HepG2 (cell line): ENCODE results near the gene CAMK2N2. TPM values are rescaled to one million over a fixed set of nuclear protein-coding genes. Genes with fewer than 3 reads are reported as not detected.
A peak's percentile ranks its signal among the peaks of the same experiment; 100 is the strongest.

Experiments used
- ATAC-seq: fragments of 200-7000 bp; cut with Tn5 transposase; 3 replicates; pipeline ENCODE4 v1.9.1; 2020; ENCODE audit warnings: mild to moderate bottlenecking, moderate library complexity
- BruUV-seq: library from RNA; stranded (reverse); fragments of 400-500 nt; replicated peaks from 2 replicates; lab custom pipeline; 2021; lab: Mats Ljungman, UMichigan
- CTCF ChIA-PET: fragments of 300-600 bp; formaldehyde crosslinking; extraction: SDS; loops from one replicate; lab custom pipeline; 2021; ENCODE audit warnings: low total read pairs, inconsistent platforms, low intra/inter-chr PET ratio; lab: Yijun Ruan, JAX
- POLR2A ChIA-PET: fragments of 350-600 bp; sonication (Branson Sonifier 250); formaldehyde crosslinking; loops from one replicate; lab custom pipeline; 2020; ENCODE audit warnings: antibody characterized with exemption, inconsistent platforms; lab: Yijun Ruan, JAX
- DNase-seq: peaks from one replicate; pipeline ENCODE4 v3.0.0-alpha.2; 2015; ENCODE audit warnings: low spot score
- FAIRE-seq: peaks from 3 replicates; lab custom pipeline; 2011; peaks lifted over from hg19 to GRCh38; lab: Jason Lieb, UNC
- H2AFZ ChIP-seq: one replicate; pipeline ENCODE4 v1.6.1; 2011; ENCODE audit warnings: low read length, inconsistent platforms
- H3K27ac ChIP-seq: fragments of 300-600 bp; 3 replicates; pipeline ENCODE4 v1.8.0; 2011; ENCODE audit warnings: mixed run types, mild to moderate bottlenecking, mixed read lengths, low read length, inconsistent platforms; ENCODE audit not compliant: insufficient read depth; ENCODE audit errors: extremely low read length
- H3K27me3 ChIP-seq, 2 experiments: fragments of 200-600 bp in 1 of 2; 2 replicates in 1 of 2; 3 replicates in 1 of 2; pipeline versions ENCODE4 v1.6.0 to v1.8.0; 2011; ENCODE audit warnings: low read length in 2 of 2, mild to moderate bottlenecking in 2 of 2, moderate library complexity in 2 of 2, inconsistent platforms in 1 of 2; ENCODE audit not compliant: insufficient read depth in 2 of 2, control insufficient read depth in 1 of 2
- H3K36me3 ChIP-seq, 2 experiments: fragments of 200-600 bp in 1 of 2; replicated peaks in 1 of 2; 2 replicates in 1 of 2; 3 replicates in 1 of 2; pipeline versions ENCODE4 v1.5.1 to v1.8.0; 2011; ENCODE audit warnings: low read length in 2 of 2, inconsistent platforms in 1 of 2; ENCODE audit not compliant: insufficient read depth in 2 of 2, control insufficient read depth in 1 of 2
- H3K4me1 ChIP-seq: 2 replicates; pipeline ENCODE4 v1.5.1; 2012; ENCODE audit warnings: low read length, inconsistent platforms; ENCODE audit not compliant: insufficient read depth
- H3K4me2 ChIP-seq: 2 replicates; pipeline ENCODE4 v1.6.0; 2011; ENCODE audit warnings: low read depth, low read length, inconsistent platforms
- H3K4me3 ChIP-seq, 3 experiments: fragments of 200-600 bp in 1 of 3; sonication (generic), shearing (Covaris generic) in 1 of 3; replicated peaks in 1 of 3; 2 replicates each; pipeline ENCODE4 v1.5.1; 2011 to 2016; ENCODE audit warnings: low read length in 3 of 3, inconsistent platforms in 2 of 3, low read depth in 2 of 3, mild to moderate bottlenecking in 2 of 3, control low read depth in 1 of 3, mixed read lengths in 1 of 3; ENCODE audit not compliant: insufficient read depth in 1 of 3
- H3K79me2 ChIP-seq: one replicate; pipeline ENCODE4 v1.6.1; 2011; ENCODE audit warnings: low read length, inconsistent platforms; ENCODE audit not compliant: insufficient read depth
- H3K9ac ChIP-seq: 2 replicates; pipeline ENCODE4 v1.6.0; 2011; ENCODE audit warnings: mild to moderate bottlenecking, low read depth, low read length, inconsistent platforms; ENCODE audit not compliant: insufficient read depth
- H3K9me3 ChIP-seq: 2 replicates; pipeline ENCODE4 v1.5.1; 2012; ENCODE audit warnings: mild to moderate bottlenecking, low read length
- H4K20me1 ChIP-seq: 2 replicates; pipeline ENCODE4 v1.6.0; 2011; ENCODE audit warnings: inconsistent platforms, mild to moderate bottlenecking, low read length, moderate library complexity; ENCODE audit not compliant: insufficient read depth
- CHCHD3 ChIP-seq: sonication (generic); formaldehyde crosslinking; IDR thresholded peaks from 2 replicates; pipeline ENCODE4 v1.8.0; 2022; ENCODE audit warnings: mild to moderate bottlenecking, missing genetic modification reagents, moderate library complexity
- HMG20A ChIP-seq: IDR thresholded peaks from 2 replicates; pipeline ENCODE4 v1.6.1; 2016; ENCODE audit warnings: borderline replicate concordance
- HMG20B ChIP-seq: conservative IDR thresholded peaks from 2 replicates; pipeline ENCODE4 v1.6.1; 2016; ENCODE audit warnings: missing genetic modification reagents, missing compliant biosample characterization
- HNF4G ChIP-seq, 2 experiments: sonication (generic) in 1 of 2; formaldehyde crosslinking in 1 of 2; IDR thresholded peaks; 2 replicates each; pipeline versions ENCODE4 v1.4.0 to v1.6.1; 2011 to 2020; ENCODE audit warnings: borderline replicate concordance in 2 of 2, low read depth in 2 of 2, mild to moderate bottlenecking in 2 of 2, low read length in 1 of 2, missing genetic modification reagents in 1 of 2, moderate library complexity in 1 of 2
- MATR3 ChIP-seq: sonication (generic); formaldehyde crosslinking; IDR thresholded peaks from 2 replicates; pipeline ENCODE4 v1.4.0; 2020; ENCODE audit warnings: missing genetic modification reagents
- NCOA1 ChIP-seq: sonication (generic); formaldehyde crosslinking; IDR thresholded peaks from 2 replicates; pipeline ENCODE4 v1.9.0; 2021; ENCODE audit warnings: missing genetic modification reagents
- NFIC ChIP-seq: IDR thresholded peaks from 2 replicates; pipeline ENCODE4 v1.6.1; 2012; ENCODE audit warnings: mild to moderate bottlenecking, low read length, inconsistent platforms
- POLR2G ChIP-seq: fragments of 200-400 bp; formaldehyde crosslinking; IDR thresholded peaks from 2 replicates; pipeline ENCODE4 v1.6.1; 2018; ENCODE audit warnings: mild to moderate bottlenecking, low read depth, low read length, moderate library complexity
- RXRA ChIP-seq: sonication (generic); formaldehyde crosslinking; IDR thresholded peaks from 2 replicates; pipeline ENCODE4 v1.5.1; 2020; ENCODE audit warnings: missing genetic modification reagents
- SIX4 ChIP-seq: sonication (generic); formaldehyde crosslinking; IDR thresholded peaks from 2 replicates; pipeline ENCODE4 v1.4.0; 2020; ENCODE audit warnings: missing genetic modification reagents
- SP1 ChIP-seq, 2 experiments: fragments of 450-650 bp in 1 of 2; sonication (generic) in 1 of 2; formaldehyde crosslinking in 1 of 2; IDR thresholded peaks; 2 replicates each; pipeline versions ENCODE4 v1.4.0 to v1.6.1; 2016 to 2020; ENCODE audit warnings: missing genetic modification reagents in 1 of 2
- STAG1 ChIP-seq: sonication (generic); formaldehyde crosslinking; IDR thresholded peaks from 2 replicates; pipeline ENCODE4 v1.4.0; 2020; ENCODE audit warnings: missing genetic modification reagents
- ZNF772 ChIP-seq: sonication (generic); formaldehyde crosslinking; IDR thresholded peaks from 2 replicates; pipeline ENCODE4 v1.5.0; 2020; ENCODE audit warnings: mild to moderate bottlenecking, missing genetic modification reagents
- WGBS: methylation state at CpG from one replicate; pipeline ENCODE4 v1.1.6; 2017; ENCODE audit warnings: low lambda C conversion rate; 5-methylcytosine and 5-hydroxymethylcytosine counted together
- in situ Hi-C: cut with HindIII; loops from 2 replicates; pipeline ENCODE4 v1.10.0; 2017; ENCODE audit warnings: low pct_unique_long_range_greater_than_20kb; ENCODE audit not compliant: extremely low pct_ligation_motif_present
- intact Hi-C: fragments of 100-400 bp; cut with micrococcal nuclease; formaldehyde crosslinking; loops from one replicate; pipeline ENCODE4 v1.10.0; 2022; ENCODE audit not compliant: unreplicated experiment
- polyA plus RNA-seq, 8 experiments: library from polyadenylated mRNA; depleted of rRNA in 3 of 8; stranded (reverse) in 7 of 8; unstranded in 1 of 8; fragments of >200 nt; fragmentation: Illumina TruSeq in 4 of 8; extraction: Trizol in 4 of 8; gene quantifications; 2 replicates each; pipeline versions ENCODE4 v1.2.1 to v1.2.3, GENCODE V29; 2011 to 2016; ENCODE audit warnings: low read depth in 4 of 8, missing spikeins in 1 of 8, mixed read lengths in 1 of 8; ENCODE audit not compliant: insufficient read depth in 1 of 8
- total RNA-seq, 5 experiments: library from RNA; depleted of rRNA; stranded (reverse); fragments of >200 nt; fragmentation: Illumina TruSeq; extraction: Trizol; gene quantifications; 2 replicates each; pipeline ENCODE4 v1.2.3, GENCODE V29; 2016; ENCODE audit warnings: low read depth in 1 of 5
- TF ChIP-seq, protein P1 (sequence below): sonication (generic); formaldehyde crosslinking; IDR thresholded peaks from 2 replicates; pipeline ENCODE4 v1.4.0; 2020; ENCODE audit warnings: missing genetic modification reagents
- TF ChIP-seq, protein P2 (sequence below): sonication (generic); formaldehyde crosslinking; IDR thresholded peaks from 2 replicates; pipeline ENCODE4 v1.4.0; 2020; ENCODE audit warnings: missing genetic modification reagents
- TF ChIP-seq, protein P3 (sequence below): sonication (generic); formaldehyde crosslinking; IDR thresholded peaks from 2 replicates; pipeline ENCODE4 v1.8.0; 2022; ENCODE audit warnings: mild to moderate bottlenecking, missing genetic modification reagents
- TF ChIP-seq, protein P4 (sequence below): sonication (generic); formaldehyde crosslinking; IDR thresholded peaks from 2 replicates; pipeline ENCODE4 v1.5.0; 2020; ENCODE audit warnings: mild to moderate bottlenecking, missing genetic modification reagents

The CAMK2N2 gene
- total and polyA plus RNA-seq, 2 of the 13 experiments (the other 11 are each of a cell fraction or from before 2014, with no cell fraction given) = 0.12 to 0.27 TPM

DNA sequence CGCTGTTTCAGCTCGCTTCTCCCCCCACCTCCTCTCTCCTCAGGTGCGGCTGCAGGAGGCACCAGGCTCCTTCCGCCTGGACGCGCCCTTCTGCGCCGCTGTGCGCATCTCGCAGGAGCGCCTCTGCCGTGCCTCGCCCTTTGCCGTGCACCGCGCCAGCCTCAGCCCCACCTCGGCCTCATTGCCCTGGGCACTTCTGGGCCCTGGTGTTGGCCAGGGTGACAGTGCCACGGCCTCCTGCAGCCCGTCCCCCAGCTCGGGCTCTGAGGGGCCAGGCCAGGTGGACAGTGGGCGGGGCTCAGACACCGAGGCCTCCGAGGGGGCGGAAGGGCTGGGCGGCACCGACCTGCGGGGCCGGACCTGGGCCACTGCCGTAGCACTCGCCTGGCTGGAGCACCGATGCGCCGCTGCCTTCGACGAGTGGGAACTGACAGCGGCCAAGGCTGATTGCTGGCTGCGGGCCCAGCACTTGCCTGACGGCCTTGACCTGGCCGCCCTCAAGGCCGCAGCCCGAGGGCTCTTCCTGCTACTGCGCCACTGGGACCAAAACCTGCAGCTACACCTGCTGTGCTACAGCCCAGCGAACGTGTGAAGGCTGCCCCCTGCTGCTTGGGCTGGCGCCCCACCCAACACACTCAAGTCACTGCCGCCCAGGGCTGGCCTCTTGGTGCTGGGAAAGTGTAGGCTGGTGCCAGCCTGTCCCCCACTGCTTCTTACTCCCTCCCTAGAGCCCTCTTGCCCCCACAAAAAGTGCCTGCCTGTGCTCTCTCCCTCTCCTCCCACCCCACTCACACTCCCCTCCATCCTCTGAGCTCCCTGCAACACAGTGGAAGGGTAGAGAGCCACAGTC, 19.7 kb downstream of the CAMK2N2 start:
- H3K79me2 ChIP-seq = no peaks in the 10 kb centered on the region
- H3K36me3 ChIP-seq = peaks cover 16 to 32% of the 10 kb centered on the region in 2 experiments
- H3K4me3 ChIP-seq = peak overlapping the region in 1 of 3 experiments; percentile 2; a peak in 1 of 6 replicates
- no peak overlapping the region for H2AFZ ChIP-seq
- ATAC-seq = peak; percentile 92
- no peaks in the 10 kb centered on the region for H3K9me3 ChIP-seq
- peak overlapping the region; percentile 48 for H3K4me2 ChIP-seq
- peak overlapping the region; percentile 24 for H3K27ac ChIP-seq
- H3K9ac ChIP-seq = no peak overlapping the region
- H4K20me1 ChIP-seq = peaks cover 4% of the 10 kb centered on the region
- FAIRE-seq = peak; percentile 79
- CTCF ChIA-PET = interaction anchor here (1.1 to 1.6 kb wide), 3 partner anchors 12 to 202 kb away, joined by 4 to 13 read pairs (median 8); partner anchors contain the start of gene VWA5B2
- peaks cover 25% of the 10 kb centered on the region for H3K4me1 ChIP-seq
- POLR2A ChIA-PET = interaction anchor here (0.7 to 1.4 kb wide), 12 partner anchors 9 to 357 kb away, joined by 3 to 8 read pairs (median 4); partner anchors contain the start of genes EIF2B5, PARL and VWA5B2
- in situ Hi-C loops = no loop called here
- peaks cover 0 to 22% of the 10 kb centered on the region in 2 experiments; a peak in 3 of 5 replicates for H3K27me3 ChIP-seq
- WGBS = 72% methylated on average over 20 of the region's 46 CpGs
- intact Hi-C loops = loop anchor here (1.0 to 10.0 kb wide), 3 partner anchors 96 to 344 kb away; partner anchors contain the start of gene ABCC5
- no TSS peak for BruUV-seq
- peak; percentile 86 for DNase-seq
- peak; percentile 92; the same call in 1 of the 2 replicates for TF ChIP-seq ZNF772 (CRISPR knock-in tag)
- TF ChIP-seq, protein P1, sequence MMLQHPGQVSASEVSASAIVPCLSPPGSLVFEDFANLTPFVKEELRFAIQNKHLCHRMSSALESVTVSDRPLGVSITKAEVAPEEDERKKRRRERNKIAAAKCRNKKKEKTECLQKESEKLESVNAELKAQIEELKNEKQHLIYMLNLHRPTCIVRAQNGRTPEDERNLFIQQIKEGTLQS (CRISPR knock-in tag) = no peak; the same call in 1 of the 2 replicates
- TF ChIP-seq, protein P2, sequence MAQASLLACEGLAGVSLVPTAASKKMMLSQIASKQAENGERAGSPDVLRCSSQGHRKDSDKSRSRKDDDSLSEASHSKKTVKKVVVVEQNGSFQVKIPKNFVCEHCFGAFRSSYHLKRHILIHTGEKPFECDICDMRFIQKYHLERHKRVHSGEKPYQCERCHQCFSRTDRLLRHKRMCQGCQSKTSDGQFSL (CRISPR knock-in tag) = peak; percentile 86
- peak; percentile 83; the same call in 1 of the 2 replicates for TF ChIP-seq HMG20A
- TF ChIP-seq, protein P3, sequence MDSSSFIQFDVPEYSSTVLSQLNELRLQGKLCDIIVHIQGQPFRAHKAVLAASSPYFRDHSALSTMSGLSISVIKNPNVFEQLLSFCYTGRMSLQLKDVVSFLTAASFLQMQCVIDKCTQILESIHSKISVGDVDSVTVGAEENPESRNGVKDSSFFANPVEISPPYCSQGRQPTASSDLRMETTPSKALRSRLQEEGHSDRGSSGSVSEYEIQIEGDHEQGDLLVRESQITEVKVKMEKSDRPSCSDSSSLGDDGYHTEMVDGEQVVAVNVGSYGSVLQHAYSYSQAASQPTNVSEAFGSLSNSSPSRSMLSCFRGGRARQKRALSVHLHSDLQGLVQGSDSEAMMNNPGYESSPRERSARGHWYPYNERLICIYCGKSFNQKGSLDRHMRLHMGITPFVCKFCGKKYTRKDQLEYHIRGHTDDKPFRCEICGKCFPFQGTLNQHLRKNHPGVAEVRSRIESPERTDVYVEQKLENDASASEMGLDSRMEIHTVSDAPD (CRISPR knock-in tag) = 0 out of 2 replicates have a peak, but pooled peaks have one; percentile 43
- no peak for TF ChIP-seq NFIC
- TF ChIP-seq SIX4 (CRISPR knock-in tag) = peak; percentile 43; the same call in 1 of the 2 replicates
- TF ChIP-seq NCOA1 (CRISPR knock-in tag) = no peak
- TF ChIP-seq, protein P4, sequence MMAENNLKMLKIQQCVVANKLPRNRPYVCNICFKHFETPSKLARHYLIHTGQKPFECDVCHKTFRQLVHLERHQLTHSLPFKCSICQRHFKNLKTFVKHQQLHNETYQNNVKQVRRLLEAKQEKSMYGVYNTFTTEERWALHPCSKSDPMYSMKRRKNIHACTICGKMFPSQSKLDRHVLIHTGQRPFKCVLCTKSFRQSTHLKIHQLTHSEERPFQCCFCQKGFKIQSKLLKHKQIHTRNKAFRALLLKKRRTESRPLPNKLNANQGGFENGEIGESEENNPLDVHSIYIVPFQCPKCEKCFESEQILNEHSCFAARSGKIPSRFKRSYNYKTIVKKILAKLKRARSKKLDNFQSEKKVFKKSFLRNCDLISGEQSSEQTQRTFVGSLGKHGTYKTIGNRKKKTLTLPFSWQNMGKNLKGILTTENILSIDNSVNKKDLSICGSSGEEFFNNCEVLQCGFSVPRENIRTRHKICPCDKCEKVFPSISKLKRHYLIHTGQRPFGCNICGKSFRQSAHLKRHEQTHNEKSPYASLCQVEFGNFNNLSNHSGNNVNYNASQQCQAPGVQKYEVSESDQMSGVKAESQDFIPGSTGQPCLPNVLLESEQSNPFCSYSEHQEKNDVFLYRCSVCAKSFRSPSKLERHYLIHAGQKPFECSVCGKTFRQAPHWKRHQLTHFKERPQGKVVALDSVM (CRISPR knock-in tag) = no peak
- TF ChIP-seq STAG1 (CRISPR knock-in tag) = peak; percentile 96
- peak; percentile 35; the same call in 1 of the 2 replicates for TF ChIP-seq HMG20B
- TF ChIP-seq MATR3 (CRISPR knock-in tag) = no peak
- peak; percentile 98 for TF ChIP-seq RXRA (CRISPR knock-in tag)
- TF ChIP-seq CHCHD3 (CRISPR knock-in tag) = 0 out of 2 replicates have a peak, but pooled peaks have one; percentile 56
- peak; percentile 71; the same call in 1 of the 2 replicates for TF ChIP-seq POLR2G
- 0 out of 2 replicates have a peak, but pooled peaks have one; percentile 2 for TF ChIP-seq HNF4G (IDR thresholded peaks at IDR 0.05; ENCODE audit: borderline replicate concordance, low read depth, low read length)
- peak; percentile 62; the same call in 1 of the 2 replicates for TF ChIP-seq HNF4G (CRISPR knock-in tag; IDR thresholded peaks at IDR 0.05; ENCODE audit: borderline replicate concordance, low read depth)
- no peak for TF ChIP-seq SP1 (IDR thresholded peaks at IDR 0.05)
- peak; percentile 33; the same call in 1 of the 2 replicates for TF ChIP-seq SP1 (CRISPR knock-in tag; IDR thresholded peaks at IDR 0.05)
